GM19025 (cell line): ENCODE data around the gene CAMK1G.

ENCODE experiments used
- ATAC-seq: cut with Tn5 transposase; IDR thresholded peaks from one replicate; pipeline ENCODE4 v1.9.1; 2021; ENCODE audit warnings: mild to moderate bottlenecking, low read depth, moderate library complexity; ENCODE audit not compliant: unreplicated experiment

The CAMK1G gene

DNA sequence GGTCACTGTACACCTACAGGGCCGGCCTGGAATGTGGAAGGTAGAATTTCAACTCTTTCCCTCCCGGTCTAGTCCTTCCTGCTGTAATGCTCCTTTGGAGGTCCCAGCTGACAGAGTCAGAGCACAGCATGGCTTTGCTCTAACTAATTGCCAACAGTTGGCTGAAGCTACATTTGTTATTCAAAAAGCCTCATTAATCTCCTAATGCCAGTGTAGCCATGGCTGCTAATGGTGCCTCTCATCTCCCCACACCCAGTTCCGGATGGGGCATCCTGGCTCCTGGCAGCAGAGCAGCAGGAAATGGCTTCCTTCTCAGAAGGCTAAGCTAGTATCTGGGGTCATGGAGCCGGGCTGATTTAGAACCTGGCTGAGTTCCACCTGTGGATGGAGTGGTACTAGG lies 18.7 kb upstream of the CAMK1G start:
- no peak for ATAC-seq

DNA sequence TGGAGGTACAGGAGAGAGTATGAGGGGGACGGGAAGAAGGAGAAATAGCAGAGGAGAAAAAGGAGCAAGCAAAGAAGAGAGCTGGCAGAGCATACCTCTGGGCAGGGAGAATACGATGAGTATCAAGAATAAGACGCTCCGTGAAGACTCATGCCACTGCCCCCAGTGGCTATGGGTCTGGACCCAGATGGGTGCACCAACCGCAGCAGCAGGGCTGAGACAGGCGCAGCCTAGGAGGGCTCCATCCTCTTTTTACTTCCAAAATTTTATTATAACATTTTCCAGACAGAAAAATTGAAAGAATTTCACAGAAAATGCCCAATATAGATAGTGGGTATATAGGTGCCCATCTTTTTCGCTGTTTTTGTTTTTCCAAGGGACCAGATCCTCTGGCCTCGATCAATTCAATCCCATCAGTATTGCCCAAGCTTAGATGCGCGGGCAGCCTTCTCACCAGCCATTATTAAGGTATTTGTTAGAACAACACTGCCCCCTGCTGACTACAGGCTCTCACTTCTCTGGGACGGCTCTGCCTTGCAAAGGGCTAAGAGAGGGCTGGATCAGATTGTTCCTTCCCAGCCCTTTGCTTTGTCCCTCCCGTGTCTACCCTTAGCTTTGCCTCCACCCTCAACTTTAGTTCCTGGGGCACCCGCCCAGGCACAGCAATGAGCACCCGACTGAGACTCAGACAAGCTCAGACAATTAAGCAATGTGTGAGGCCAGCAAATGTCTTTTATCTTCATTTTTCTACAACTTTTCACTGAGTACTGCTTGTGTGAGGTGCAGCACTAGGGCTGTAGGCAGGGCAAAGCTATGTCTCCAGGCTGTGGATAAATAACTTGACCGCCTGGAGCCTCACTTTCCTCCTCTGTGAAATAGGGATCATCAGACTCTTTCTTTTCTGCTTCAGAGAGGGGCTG lies 17.5 kb upstream of the CAMK1G start:
- ATAC-seq: peak; percentile 66

DNA sequence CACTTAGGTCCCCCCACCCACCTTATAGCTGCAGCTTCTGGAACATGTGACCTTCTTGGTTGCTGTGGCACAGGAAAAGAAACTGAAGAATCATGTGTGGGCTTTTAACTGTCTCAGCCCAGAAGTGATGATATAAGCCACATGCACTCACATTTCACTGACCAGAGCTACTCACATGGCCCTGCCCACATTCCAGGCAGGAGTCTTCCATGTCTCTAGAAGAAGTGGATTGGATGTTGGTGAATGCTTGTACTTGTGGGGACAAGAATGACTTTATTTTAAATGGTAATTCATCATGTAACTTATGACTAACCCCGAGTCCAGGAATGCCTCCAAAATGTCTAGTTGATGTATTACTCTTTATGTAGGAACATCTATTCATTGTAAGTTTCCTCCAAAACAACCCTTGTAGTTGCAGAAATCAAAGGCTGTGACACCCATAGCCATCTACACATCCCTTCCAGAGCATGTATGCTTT lies 15.8 kb upstream of the CAMK1G start:
- no peak for ATAC-seq

DNA sequence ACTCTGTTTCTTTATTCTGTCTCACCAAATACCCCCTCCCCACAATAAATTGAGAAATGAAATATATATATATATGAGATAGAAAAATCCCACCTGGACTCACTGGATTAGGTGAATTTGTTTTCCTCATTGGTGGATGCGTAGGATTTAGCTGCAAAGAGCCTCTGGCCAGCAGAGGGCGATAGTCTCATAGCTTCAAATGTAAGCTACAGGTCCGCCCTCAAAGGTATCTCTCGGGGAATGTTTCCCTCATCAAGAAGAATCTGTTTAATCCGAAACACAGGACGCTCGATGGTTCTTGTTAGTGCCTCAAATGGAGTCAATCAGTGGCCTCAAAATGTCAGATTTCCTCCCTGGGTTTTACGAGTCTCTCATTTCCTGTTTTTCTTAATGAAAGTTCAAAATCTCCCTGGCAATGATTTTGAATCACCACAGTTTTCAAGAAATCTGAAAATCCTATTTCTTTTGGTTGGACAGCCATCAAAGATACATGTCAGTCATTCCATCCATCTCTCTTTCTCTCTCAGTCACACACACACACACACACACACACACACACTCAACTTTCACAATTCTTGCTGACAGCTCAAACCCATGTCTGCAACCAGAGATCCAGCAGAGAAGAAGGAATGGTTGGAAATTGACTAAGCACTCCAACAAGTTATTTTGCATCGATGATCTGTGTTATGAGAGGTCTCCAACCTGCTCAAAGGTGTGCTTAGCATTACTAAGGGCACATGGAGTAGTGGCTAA lies 13.9 kb upstream of the CAMK1G start:
- ATAC-seq: no peak

DNA sequence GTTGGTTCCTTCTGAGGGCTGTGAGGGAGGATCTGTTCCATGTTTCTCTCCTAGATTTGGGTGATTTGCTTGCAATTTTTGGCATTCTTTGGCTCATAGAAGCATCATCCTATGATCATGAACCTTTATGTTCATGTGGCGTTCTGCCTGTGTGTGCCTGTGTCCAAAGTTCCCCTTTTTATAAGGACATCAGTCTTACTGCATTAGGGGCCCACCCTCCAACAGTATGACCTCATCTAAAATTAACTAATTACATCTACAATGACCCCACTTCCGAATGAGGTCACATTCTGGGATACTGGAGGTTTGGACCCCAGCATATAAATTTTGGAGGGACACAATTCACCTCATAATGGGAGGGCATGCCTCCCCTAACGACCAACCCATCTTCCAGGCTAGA lies 12.8 kb upstream of the CAMK1G start:
- no peak for ATAC-seq

DNA sequence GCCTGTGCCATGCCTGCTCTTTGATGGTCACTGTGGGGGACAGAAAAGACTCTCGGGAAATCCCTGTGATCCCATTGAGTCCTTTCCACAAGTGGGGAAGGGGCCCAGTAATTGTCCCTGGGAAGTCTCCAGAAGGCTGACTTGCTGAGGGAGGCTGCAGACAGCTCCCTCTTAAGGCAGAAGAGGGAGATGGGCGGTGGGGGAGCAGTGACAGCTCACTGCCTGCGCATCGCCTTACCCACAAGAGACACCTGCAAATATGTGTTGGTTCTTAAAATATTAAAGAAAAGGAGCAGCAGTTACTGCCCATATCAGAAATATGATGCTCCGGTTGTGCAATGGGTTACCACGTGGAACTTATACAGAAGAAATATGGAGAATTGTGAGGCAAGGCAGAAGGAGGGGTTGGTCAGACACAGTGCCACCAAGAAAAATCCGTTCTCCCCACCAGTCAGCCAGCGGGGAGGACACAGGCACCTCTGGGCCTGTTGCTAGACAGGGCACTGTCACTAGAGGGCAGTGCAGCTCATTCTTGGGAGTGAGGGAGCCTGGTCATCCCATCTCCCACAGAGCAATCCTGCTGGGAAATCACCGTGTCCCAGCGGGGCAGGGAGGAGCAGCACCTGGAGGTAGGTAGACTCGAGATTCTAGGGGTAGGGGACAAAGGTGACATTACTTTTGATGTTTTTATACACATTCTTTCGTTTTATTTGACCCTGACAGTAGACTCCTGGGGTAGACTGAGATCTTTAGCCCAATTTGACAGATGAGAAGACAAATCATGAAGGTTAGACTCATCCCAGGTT lies 6.9 kb upstream of the CAMK1G start:
- peak; percentile 67 for ATAC-seq

DNA sequence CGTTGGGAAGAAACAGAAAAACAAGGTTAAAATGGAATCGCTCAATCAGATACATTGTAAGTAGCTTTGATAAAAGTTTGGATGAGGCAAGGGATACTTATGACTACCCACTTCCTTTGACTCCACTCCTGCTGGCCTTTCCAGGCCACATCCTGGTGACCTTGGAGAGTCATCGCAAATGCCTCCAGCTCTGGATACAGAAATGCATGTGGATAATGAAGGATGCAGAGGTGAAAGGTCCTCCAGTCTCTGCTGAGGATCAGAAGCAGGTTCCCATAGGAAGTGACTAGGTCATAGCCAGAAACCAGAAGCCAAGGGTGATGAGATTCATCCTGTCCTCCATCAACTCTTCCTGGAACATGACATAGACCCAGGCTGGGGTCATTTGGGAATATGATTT lies 6.2 kb upstream of the CAMK1G start:
- no peak for ATAC-seq

DNA sequence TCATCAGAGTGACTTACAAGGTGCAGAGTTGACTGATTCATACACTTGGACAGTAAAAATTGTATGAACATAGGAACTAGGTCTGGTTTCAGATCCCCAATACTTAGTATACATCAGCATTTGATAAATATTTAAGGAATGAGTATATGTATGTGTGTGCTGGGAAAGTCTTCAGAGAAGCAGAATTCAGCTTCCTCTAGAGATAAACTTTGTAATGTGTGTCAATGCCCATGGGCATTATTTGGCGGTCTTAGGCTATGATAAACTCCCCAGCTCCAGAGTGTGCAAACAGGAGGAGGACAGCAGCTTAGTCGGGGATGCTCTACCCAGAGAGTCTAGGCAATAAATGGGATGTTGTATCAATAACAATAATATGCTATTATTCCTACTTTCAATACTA lies 2.9 kb upstream of the CAMK1G start:
- no peak for ATAC-seq

DNA sequence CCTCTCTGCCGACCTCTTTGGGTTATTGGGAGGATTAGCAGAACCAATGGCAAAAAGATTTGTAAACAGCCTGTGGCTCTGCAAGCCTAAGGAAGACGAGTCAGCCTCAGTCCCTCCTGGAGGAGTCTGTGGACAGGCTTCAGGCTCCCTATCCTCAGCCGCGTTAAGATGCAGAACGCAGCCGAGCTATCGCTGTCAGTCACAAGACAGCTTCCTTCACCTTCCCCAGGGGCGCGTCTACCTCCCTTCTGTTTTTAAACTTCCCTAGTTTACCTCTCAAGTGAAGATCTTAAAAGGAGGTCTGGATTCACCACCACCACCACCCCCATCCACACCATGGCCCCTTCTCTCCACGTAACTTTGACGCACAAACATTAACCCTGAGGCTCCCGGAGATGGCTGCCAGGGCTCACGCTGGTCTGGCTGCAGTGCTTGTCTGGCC lies 738 bp downstream of the CAMK1G start:
- ATAC-seq: no peak

DNA sequence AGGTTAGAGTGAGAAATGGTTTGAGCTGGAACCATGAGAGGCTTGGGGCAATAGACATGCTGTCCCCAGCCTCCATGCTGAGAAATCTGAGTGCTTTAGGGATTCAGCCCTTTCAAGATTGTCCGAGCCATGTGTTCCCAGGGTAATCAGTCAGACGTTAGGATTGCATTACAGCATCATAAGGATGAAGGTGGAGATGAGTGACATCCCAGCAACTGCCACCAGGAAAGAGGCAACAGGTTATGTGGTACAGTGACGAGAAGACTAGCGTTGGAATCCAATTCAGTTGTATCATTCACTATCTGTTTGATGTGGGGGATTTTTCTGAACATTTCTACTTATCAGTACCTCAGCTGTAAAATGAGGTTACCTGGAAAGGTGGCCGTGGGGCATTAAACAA lies 1.7 kb downstream of the CAMK1G start:
- no peak for ATAC-seq

DNA sequence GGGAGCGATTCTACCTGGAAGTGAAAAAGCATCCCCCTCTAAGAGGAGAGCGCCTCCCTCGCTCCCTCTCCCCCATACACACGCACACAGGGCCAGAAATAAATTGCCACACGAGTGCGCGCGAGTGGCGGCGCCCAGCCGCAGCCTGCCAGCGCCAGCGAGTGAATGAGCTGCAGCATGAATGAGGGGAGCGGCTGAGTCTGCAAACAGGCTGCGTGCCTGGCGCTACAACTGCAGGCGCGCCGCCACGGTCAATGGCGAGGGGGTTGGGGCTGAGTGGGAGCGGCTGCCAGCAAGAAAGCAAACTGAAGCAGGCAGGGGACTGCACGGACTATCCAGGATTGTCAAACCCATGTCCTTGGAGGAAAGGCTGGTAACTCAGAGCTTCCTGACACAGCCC lies 2.2 kb downstream of the CAMK1G start:
- ATAC-seq: no peak

DNA sequence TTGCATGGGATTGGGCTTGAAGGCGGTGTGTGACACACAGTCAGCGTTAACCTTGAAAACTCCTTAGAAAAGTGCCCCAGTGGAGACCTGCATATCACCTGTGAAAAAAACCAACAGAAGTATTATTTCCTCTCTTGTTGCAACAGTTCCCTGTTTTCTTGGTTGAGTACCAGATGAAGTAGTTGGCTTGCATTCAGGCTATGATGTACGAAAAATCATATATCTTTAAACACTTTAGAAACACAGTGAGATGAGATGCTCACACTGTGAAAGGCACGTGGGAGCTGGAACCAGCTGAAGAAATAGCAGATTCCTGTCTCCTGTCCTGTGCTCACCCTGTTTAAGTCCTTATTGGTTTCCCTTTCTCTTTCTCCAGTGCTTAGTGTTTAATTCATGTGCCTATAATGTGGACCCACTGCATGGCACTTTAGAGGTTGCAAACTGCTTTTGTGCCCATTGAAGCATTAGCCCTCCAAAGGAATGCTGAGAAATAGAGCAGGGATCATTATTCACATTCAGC lies 2.8 kb downstream of the CAMK1G start:
- no peak for ATAC-seq

DNA sequence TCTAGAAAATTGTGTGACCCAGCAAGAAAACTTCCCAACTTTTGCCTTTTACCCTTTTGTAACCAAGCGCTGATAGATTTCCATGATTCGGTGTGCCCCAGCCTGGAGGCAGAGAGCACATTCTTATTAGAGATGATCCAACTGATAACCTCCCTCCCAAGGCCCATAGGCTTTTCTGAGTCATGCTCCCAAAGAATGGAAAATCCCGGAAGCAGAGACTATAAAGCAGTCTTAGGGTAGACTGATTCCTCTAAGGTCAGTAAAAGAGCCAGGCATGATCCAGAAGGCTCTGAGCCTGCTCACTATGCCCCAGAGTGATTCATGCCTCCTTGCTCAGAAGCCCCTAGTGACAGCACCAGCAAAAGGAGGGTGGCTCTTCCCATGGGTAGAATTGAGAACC lies 4.3 kb downstream of the CAMK1G start:
- no peak for ATAC-seq

DNA sequence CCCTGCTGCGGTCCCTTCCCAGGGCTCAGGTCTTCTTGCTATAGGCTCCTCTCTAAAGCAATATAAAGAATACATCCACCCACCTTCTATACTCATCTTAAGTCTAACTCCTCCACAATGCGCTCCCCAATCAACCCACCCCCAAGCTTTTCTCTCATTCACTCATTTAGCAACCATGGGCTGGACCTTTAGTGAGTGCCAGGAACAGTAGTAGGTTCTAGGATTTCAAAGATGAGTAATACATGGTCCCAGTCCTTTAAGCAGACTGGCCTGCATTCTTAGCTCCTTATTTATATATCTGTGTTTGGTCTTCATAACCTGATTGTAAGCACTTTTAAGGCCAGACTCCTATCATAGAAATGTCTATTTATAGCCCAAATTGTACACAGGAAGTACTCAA lies 5.9 kb downstream of the CAMK1G start:
- ATAC-seq: no peak

DNA sequence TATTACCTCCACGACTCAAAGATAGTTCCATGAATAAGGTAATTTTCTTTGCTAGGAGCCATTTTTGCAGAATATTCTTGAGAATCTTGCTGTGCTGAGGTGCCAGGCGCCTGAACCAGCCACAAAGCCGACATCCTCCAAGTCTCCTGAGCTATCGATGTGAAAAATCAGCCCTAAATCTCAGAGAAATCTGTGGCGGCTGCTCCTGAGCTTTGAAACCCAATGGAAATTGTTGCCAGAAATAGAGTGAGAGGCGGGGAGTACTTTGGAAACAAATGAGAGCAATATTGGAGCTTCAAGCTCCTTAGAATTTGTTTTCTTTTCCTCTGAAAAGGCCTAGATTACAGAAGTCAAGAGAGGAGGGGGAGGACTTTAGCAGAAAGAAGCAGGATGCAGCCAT lies 6.3 kb downstream of the CAMK1G start:
- ATAC-seq: no peak

DNA sequence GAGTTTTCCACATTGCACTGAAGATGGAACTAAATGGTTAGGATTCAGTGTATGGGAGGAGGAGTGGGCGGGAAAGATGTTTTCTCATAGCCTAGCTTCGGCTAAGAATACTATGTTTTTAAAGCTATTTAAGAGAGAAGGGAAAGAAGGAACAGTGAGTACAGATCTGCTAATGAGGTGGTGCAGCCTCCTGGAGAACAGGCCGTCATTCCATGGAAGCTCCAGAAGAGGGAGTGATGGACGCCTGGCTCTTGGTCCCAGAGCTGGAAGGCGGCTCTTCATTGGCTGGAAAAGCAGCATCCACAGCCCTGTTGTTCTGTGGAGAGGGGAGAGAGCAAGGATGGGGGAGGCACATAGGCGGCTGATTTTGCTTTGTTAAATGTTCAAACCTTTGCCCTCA lies 6.9 kb downstream of the CAMK1G start:
- ATAC-seq: no peak

DNA sequence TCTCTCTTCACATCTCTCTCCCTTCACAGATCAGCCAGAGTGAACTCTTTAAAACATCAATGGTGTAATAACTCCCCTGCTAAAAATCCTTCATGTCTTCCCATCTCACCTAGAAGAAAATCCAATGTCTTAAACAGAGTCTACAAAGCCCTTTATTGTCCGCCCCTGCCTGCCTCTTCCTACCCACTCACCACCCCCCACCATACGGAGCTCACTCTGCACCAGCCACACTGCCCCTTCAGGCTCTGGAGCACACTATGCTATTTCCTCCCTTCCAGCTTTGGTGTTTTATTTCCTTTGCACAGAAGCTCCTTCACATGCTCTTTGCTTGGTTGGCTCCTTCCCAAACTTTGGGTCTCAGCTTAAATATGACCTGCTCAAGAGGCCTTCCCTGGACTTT lies 10.2 kb downstream of the CAMK1G start:
- ATAC-seq: no peak

DNA sequence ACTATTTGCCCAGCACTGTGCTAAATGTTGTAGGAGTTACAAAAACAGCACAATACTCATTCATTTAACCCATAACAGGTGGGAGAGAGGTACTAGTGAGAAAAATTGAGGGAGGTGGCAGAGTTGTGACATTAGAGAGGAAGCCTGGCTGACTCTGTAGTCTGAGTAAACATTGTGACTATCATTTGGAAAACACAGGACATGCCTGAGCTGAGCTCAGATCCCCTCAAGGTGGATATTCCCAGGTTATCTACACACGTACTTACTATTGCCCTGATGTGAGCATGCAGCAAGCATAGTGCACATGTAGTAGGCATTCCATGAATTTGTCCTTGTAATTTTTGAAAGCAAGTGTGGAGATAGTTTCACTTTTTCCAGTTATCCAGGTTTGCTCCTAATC lies 10.9 kb downstream of the CAMK1G start:
- ATAC-seq: no peak

DNA sequence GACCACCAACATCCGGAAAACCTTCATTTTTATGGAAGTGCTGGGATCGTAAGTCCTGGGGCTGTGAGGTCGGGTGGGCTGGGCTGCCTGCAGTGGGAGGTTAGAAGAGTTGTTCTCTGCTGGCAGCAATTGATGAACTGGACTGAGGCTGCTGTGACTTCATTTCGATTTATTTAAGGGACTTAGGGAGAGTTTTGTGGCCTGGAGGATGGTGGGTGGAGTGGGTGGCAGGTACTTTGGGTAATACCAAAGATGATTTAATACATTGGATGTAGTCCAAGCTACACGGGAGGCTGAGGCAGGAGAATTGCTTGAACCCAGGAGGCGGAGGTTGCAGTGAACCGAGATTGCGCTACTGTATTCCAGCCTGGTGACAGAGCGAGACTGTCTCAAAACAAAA lies 11.5 kb downstream of the CAMK1G start:
- no peak for ATAC-seq

DNA sequence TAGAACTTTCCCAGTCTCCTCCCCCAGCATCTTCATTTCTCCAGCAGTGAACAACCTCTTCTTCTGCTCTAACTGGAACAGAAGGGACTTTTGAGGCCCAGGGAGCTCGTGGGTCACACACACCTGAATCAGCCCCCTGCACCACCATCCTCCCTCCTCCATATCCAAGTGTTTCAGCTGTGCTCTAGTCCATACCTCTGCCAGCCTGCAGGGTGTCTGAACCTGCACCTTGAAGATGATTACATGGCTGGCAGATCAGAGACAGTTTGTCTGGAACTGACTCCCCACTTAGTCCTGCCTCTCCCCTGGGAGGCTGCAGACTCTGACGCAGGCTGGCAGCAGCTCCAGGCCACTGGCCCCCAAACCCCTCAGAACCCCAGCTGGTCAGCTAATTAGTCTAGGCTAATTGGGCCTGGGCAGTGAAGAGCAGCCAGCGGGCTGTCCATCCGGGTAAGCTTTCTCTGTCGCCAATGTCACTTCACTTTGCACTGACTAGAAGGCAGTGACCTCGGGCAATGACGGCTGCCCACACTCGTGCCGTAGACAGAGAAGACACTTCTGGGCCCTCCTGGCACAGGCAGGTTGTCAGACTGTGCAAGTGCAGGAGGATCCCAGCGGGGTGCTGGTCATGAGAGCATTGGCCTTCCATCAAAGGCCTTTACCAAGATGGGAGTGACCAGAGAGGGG lies 12.2 kb downstream of the CAMK1G start:
- ATAC-seq: no peak
